IPS DF 4.7 (cell line): ENCODE results near the gene ETHE1.

Source experiments
- DNase-seq: peaks from one replicate; pipeline ENCODE4 v3.0.0-alpha.2; 2013; ENCODE audit warnings: low spot score; ENCODE audit errors: extremely low read depth

ETHE1 gene

GRCh38 chr19:43526884-43527859 is at the start of gene ETHE1:
TSS of gene ETHE1 (minus strand) at chr19:43527201. CDS start at chr19:43527177, 24 bp downstream.
- DNase-seq, result no peak

- no peak for DNase-seq
These were observed 49.2 kb upstream of the ETHE1 start for GRCh38 chr19:43575955-43576878.

GRCh38 chr19:43575156-43575950 is 48.4 kb upstream of the ETHE1 start, which contains the start of the genes PINLYP and XRCC1:
TSS of gene PINLYP (plus strand) at chr19:43575801. CDS start at chr19:43577192, 1,391 bp downstream.
TSS of gene XRCC1 (minus strand) at chr19:43575527. CDS start at chr19:43575458, 69 bp downstream.
- DNase-seq, result peak; percentile 94

- no peak for DNase-seq
These were observed 47.6 kb upstream of the ETHE1 start for GRCh38 chr19:43574424-43575155.

- no peak for DNase-seq
These were observed 45.2 kb upstream of the ETHE1 start for GRCh38 chr19:43572171-43572588.

GRCh38 chr19:43570174-43570791 is 43.3 kb upstream of the ETHE1 start:
- DNase-seq, result no peak

GRCh38 chr19:43569657-43570056 is 42.7 kb upstream of the ETHE1 start:
- DNase-seq, result no peak

GRCh38 chr19:43564800-43565199 is 37.8 kb upstream of the ETHE1 start:
- no peak for DNase-seq

GRCh38 chr19:43563816-43564457 is 36.9 kb upstream of the ETHE1 start:
- no peak for DNase-seq

- no peak for DNase-seq
These were observed 35.8 kb upstream of the ETHE1 start for GRCh38 chr19:43562698-43563241.

- no peak for DNase-seq
These were observed 35.3 kb upstream of the ETHE1 start for GRCh38 chr19:43562226-43562697.

GRCh38 chr19:43561139-43561970 is 34.4 kb upstream of the ETHE1 start:
- no peak for DNase-seq

- DNase-seq, result no peak
These were observed 33.7 kb upstream of the ETHE1 start for GRCh38 chr19:43560687-43561086.

- no peak for DNase-seq
These were observed 28.3 kb upstream of the ETHE1 start for GRCh38 chr19:43555185-43555770.

- no peak for DNase-seq
These were observed 27.4 kb upstream of the ETHE1 start for GRCh38 chr19:43554317-43554895.

- no peak for DNase-seq
These were observed 26.7 kb upstream of the ETHE1 start for GRCh38 chr19:43553656-43554055.

GRCh38 chr19:43552616-43553015 is 25.6 kb upstream of the ETHE1 start:
- no peak for DNase-seq
